Fibroblast of skin of back (primary cell): ENCODE data around the gene SLC5A10.

ENCODE experiments used
- DNase-seq: peaks from one replicate; pipeline ENCODE4 v3.0.0-alpha.2; 2013

Gene SLC5A10

GRCh38 chr17:18965530-18966236, 13.7 kb downstream of the SLC5A10 start:
- DNase-seq: no peak

- no peak for DNase-seq
Measured at GRCh38 chr17:18966831-18967624, 15.1 kb downstream of the SLC5A10 start.

- no peak for DNase-seq
Measured at GRCh38 chr17:18967916-18968315, 16.0 kb downstream of the SLC5A10 start.

GRCh38 chr17:18968345-18968744, 16.4 kb downstream of the SLC5A10 start:
- DNase-seq: no peak

GRCh38 chr17:18968945-18969887, 17.3 kb downstream of the SLC5A10 start:
- no peak for DNase-seq

GRCh38 chr17:18970582-18971480, 18.9 kb downstream of the SLC5A10 start:
- DNase-seq: no peak

GRCh38 chr17:18971801-18972200, 19.8 kb downstream of the SLC5A10 start:
- DNase-seq: no peak

- DNase-seq: no peak
Measured at GRCh38 chr17:18974407-18975149, 22.6 kb downstream of the SLC5A10 start.

GRCh38 chr17:18975597-18975996, 23.6 kb downstream of the SLC5A10 start:
- no peak for DNase-seq

GRCh38 chr17:18976201-18976600, 24.2 kb downstream of the SLC5A10 start:
- DNase-seq: no peak

- DNase-seq: no peak
Measured at GRCh38 chr17:18977021-18977420, 25.1 kb downstream of the SLC5A10 start.

GRCh38 chr17:18977646-18978045, 25.7 kb downstream of the SLC5A10 start:
- DNase-seq: no peak

GRCh38 chr17:18978050-18978449, 26.1 kb downstream of the SLC5A10 start:
- no peak for DNase-seq

GRCh38 chr17:18978655-18979054, 26.7 kb downstream of the SLC5A10 start:
- DNase-seq: no peak

- DNase-seq: peak; percentile 54
Measured at GRCh38 chr17:18980682-18981334, 28.8 kb downstream of the SLC5A10 start.

GRCh38 chr17:18981335-18981641, 29.3 kb downstream of the SLC5A10 start:
- DNase-seq: no peak

GRCh38 chr17:18981642-18982424, 29.9 kb downstream of the SLC5A10 start:
- peak; percentile 84 for DNase-seq

- DNase-seq: no peak
Measured at GRCh38 chr17:18984273-18985114, 32.5 kb downstream of the SLC5A10 start.

- DNase-seq: no peak
Measured at GRCh38 chr17:18985475-18985874, 33.5 kb downstream of the SLC5A10 start.
